GM19099 (cell line): Measurements from ENCODE around the gene POLR3K.
A peak's percentile ranks its signal among the peaks of the same experiment; 100 is the strongest.

ENCODE experiments used
- POLR2A ChIP-seq: IDR thresholded peaks from 3 replicates; pipeline ENCODE4 v1.6.1; 2011; ENCODE audit warnings: low read depth; ENCODE audit not compliant: insufficient read length; ENCODE audit errors: extremely low read depth

Gene POLR3K

GRCh38 chr16:44655-45054 lies 8.8 kb downstream of the POLR3K start:
- TF ChIP-seq POLR2A: no peak

- TF ChIP-seq POLR2A: no peak
These were observed 10.1 kb downstream of the POLR3K start for GRCh38 chr16:43294-43693.

- no peak for TF ChIP-seq POLR2A
These were observed 10.7 kb downstream of the POLR3K start for GRCh38 chr16:42691-43090.

GRCh38 chr16:42069-42457 lies 11.3 kb downstream of the POLR3K start:
- no peak for TF ChIP-seq POLR2A

GRCh38 chr16:41439-42068 lies 11.9 kb downstream of the POLR3K start:
- TF ChIP-seq POLR2A: no peak

- TF ChIP-seq POLR2A: no peak
These were observed 14.2 kb downstream of the POLR3K start for GRCh38 chr16:38941-39892.

- no peak for TF ChIP-seq POLR2A
These were observed 15.9 kb downstream of the POLR3K start for GRCh38 chr16:37511-37910.

- no peak for TF ChIP-seq POLR2A
These were observed 16.9 kb downstream of the POLR3K start for GRCh38 chr16:36336-36984.

GRCh38 chr16:35678-36305 lies 17.6 kb downstream of the POLR3K start:
- no peak for TF ChIP-seq POLR2A

- TF ChIP-seq POLR2A: no peak
These were observed 18.3 kb downstream of the POLR3K start for GRCh38 chr16:35011-35677.

GRCh38 chr16:34648-34987 lies 18.8 kb downstream of the POLR3K start:
- peak; percentile 0 for TF ChIP-seq POLR2A

GRCh38 chr16:33877-34647 lies 19.3 kb downstream of the POLR3K start:
- no peak for TF ChIP-seq POLR2A

GRCh38 chr16:9903-10665 lies 43.3 kb downstream of the POLR3K start:
- no peak for TF ChIP-seq POLR2A
